WTC11 (cell line): ENCODE data around the gene DNASE2B. TPM values are rescaled to one million over a fixed set of nuclear protein-coding genes. Genes with fewer than 3 reads are reported as not detected.

Experiments
- ATAC-seq: fragments of 200-7000 bp; cut with Tn5 transposase; 2 replicates; pipeline ENCODE4 v1.10.0; 2021; ENCODE audit warnings: mild to moderate bottlenecking, moderate library complexity
- CTCF ChIA-PET: fragments of 300-600 bp; sonication (Branson Sonifier 250); formaldehyde crosslinking; loops from one replicate; lab custom pipeline; 2021; ENCODE audit warnings: antibody characterized with exemption; lab: Charles Lee
- POLR2A ChIA-PET: fragments of 350-600 bp; sonication (Branson Sonifier 250); formaldehyde crosslinking; loops from one replicate; lab custom pipeline; 2021; ENCODE audit warnings: antibody characterized with exemption; lab: Charles Lee
- DNase-seq: peaks from one replicate; pipeline ENCODE4 v3.0.0; 2021; ENCODE audit warnings: low spot score
- H3K27ac Mint-ChIP-seq: 2 replicates; pipeline ENCODE4 v1.8.0; 2021; ENCODE audit warnings: mixed read lengths
- H3K27me3 Mint-ChIP-seq: 2 replicates; pipeline ENCODE4 v1.8.0; 2021; ENCODE audit warnings: low read depth, mild to moderate bottlenecking, moderate library complexity, mixed read lengths
- H3K36me3 Mint-ChIP-seq: 2 replicates; pipeline ENCODE4 v1.8.0; 2021; ENCODE audit warnings: mixed read lengths
- H3K4me1 Mint-ChIP-seq: 2 replicates; pipeline ENCODE4 v1.8.0; 2022; ENCODE audit warnings: mixed read lengths
- H3K4me3 Mint-ChIP-seq: 2 replicates; pipeline ENCODE4 v1.8.0; 2021; ENCODE audit warnings: mild to moderate bottlenecking, moderate library complexity, mixed read lengths
- H3K9me3 Mint-ChIP-seq: 2 replicates; pipeline ENCODE4 v1.8.0; 2021; ENCODE audit warnings: mixed read lengths
- ARID4B ChIP-seq: sonication (generic); formaldehyde crosslinking; IDR thresholded peaks from 2 replicates; pipeline ENCODE4 v1.8.0; 2023; ENCODE audit warnings: missing genetic modification reagents, mild to moderate bottlenecking, borderline replicate concordance
- ATF3 ChIP-seq: sonication (generic); formaldehyde crosslinking; conservative IDR thresholded peaks from 2 replicates; pipeline ENCODE4 v1.8.1; 2022; ENCODE audit warnings: mild to moderate bottlenecking, missing genetic modification reagents
- EMX1 ChIP-seq: fragments of 250-450 bp; sonication (Bioruptor Pico); IDR thresholded peaks from 2 replicates; pipeline ENCODE4 v1.8.0; 2021; ENCODE audit warnings: mild to moderate bottlenecking
- FOXP1 ChIP-seq: sonication (generic); formaldehyde crosslinking; IDR thresholded peaks from 2 replicates; pipeline ENCODE4 v1.8.0; 2022; ENCODE audit warnings: missing genetic modification reagents, mild to moderate bottlenecking, moderate library complexity, borderline replicate concordance
- JAZF1 ChIP-seq: fragments of 250-450 bp; sonication (Bioruptor Pico); IDR thresholded peaks from 2 replicates; pipeline ENCODE4 v1.9.0; 2021; ENCODE audit warnings: moderate library complexity, mild to moderate bottlenecking, inconsistent platforms
- KAT7 ChIP-seq: sonication (generic); formaldehyde crosslinking; IDR thresholded peaks from 2 replicates; pipeline ENCODE4 v1.8.1; 2023; ENCODE audit warnings: missing genetic modification reagents, mild to moderate bottlenecking, borderline replicate concordance
- NR1H2 ChIP-seq: sonication (generic); formaldehyde crosslinking; IDR thresholded peaks from 2 replicates; pipeline ENCODE4 v1.9.0; 2021; ENCODE audit warnings: mild to moderate bottlenecking, moderate library complexity, missing genetic modification reagents
- RELA ChIP-seq: sonication (generic); formaldehyde crosslinking; IDR thresholded peaks from 2 replicates; pipeline ENCODE4 v1.8.1; 2022; ENCODE audit warnings: missing genetic modification reagents, mild to moderate bottlenecking, borderline replicate concordance
- RORB ChIP-seq: fragments of 250-450 bp; sonication (Bioruptor Pico); IDR thresholded peaks from 2 replicates; pipeline ENCODE4 v1.9.0; 2021; ENCODE audit warnings: mild to moderate bottlenecking
- SOX15 ChIP-seq: fragments of 250-450 bp; sonication (Bioruptor Pico); IDR thresholded peaks from 2 replicates; pipeline ENCODE4 v1.9.0; 2021; ENCODE audit warnings: mild to moderate bottlenecking
- SP1 ChIP-seq: sonication (generic); formaldehyde crosslinking; conservative IDR thresholded peaks from 2 replicates; pipeline ENCODE4 v1.8.1; 2022; ENCODE audit warnings: missing genetic modification reagents
- ZNF263 ChIP-seq: sonication (generic); formaldehyde crosslinking; IDR thresholded peaks from 2 replicates; pipeline ENCODE4 v1.8.1; 2022; ENCODE audit warnings: low read depth, mild to moderate bottlenecking, moderate library complexity, missing genetic modification reagents
- ZNF396 ChIP-seq: fragments of 250-450 bp; sonication (Bioruptor Pico); IDR thresholded peaks from 2 replicates; pipeline ENCODE4 v1.8.0; 2021; ENCODE audit warnings: mild to moderate bottlenecking, moderate library complexity, borderline replicate concordance
- total RNA-seq: library from RNA; stranded (reverse); gene quantifications from 3 replicates; pipeline ENCODE4 v1.2.3, GENCODE V29; 2021
- TF ChIP-seq, protein P1 (sequence below): fragments of 250-450 bp; sonication (Bioruptor Pico); IDR thresholded peaks from 2 replicates; pipeline ENCODE4 v1.8.0; 2021; ENCODE audit warnings: mild to moderate bottlenecking
- TF ChIP-seq, protein P2 (sequence below): sonication (generic); formaldehyde crosslinking; IDR thresholded peaks from 2 replicates; pipeline ENCODE4 v1.8.0; 2022; ENCODE audit warnings: mild to moderate bottlenecking, missing genetic modification reagents
- TF ChIP-seq, protein P3 (sequence below): sonication (generic); formaldehyde crosslinking; IDR thresholded peaks from 2 replicates; pipeline ENCODE4 v1.8.0; 2022; ENCODE audit warnings: mild to moderate bottlenecking, missing genetic modification reagents
- TF ChIP-seq, protein P4 (sequence below): sonication (generic); formaldehyde crosslinking; IDR thresholded peaks from 2 replicates; pipeline ENCODE4 v1.8.1; 2022; ENCODE audit warnings: mild to moderate bottlenecking, moderate library complexity, missing genetic modification reagents
- TF ChIP-seq, protein P5 (sequence below): sonication (generic); formaldehyde crosslinking; IDR thresholded peaks from 2 replicates; pipeline ENCODE4 v1.8.0; 2023; ENCODE audit warnings: missing genetic modification reagents
- TF ChIP-seq, protein P6 (sequence below): sonication (generic); formaldehyde crosslinking; IDR thresholded peaks from 2 replicates; pipeline ENCODE4 v1.8.0; 2023; ENCODE audit warnings: mild to moderate bottlenecking, missing genetic modification reagents

DNASE2B gene
- total RNA-seq, 1 experiment from 2014 or later: 0.15 TPM

GRCh38 chr1:84407524-84407923 lies 9.2 kb downstream of the DNASE2B start (continued):
- TF ChIP-seq ATF3 (CRISPR knock-in tag) (no peak), SP1 (CRISPR knock-in tag) (no peak), FOXP1 (no peak), ZNF263 (no peak), RORB (CRISPR knock-in tag) (no peak)
- TF ChIP-seq, protein P1, sequence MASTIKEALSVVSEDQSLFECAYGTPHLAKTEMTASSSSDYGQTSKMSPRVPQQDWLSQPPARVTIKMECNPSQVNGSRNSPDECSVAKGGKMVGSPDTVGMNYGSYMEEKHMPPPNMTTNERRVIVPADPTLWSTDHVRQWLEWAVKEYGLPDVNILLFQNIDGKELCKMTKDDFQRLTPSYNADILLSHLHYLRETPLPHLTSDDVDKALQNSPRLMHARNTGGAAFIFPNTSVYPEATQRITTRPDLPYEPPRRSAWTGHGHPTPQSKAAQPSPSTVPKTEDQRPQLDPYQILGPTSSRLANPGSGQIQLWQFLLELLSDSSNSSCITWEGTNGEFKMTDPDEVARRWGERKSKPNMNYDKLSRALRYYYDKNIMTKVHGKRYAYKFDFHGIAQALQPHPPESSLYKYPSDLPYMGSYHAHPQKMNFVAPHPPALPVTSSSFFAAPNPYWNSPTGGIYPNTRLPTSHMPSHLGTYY: no peak
- TF ChIP-seq, protein P2, sequence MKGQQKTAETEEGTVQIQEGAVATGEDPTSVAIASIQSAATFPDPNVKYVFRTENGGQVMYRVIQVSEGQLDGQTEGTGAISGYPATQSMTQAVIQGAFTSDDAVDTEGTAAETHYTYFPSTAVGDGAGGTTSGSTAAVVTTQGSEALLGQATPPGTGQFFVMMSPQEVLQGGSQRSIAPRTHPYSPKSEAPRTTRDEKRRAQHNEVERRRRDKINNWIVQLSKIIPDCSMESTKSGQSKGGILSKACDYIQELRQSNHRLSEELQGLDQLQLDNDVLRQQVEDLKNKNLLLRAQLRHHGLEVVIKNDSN (CRISPR knock-in tag): no peak

- no peaks in the 10 kb centered on the region for H3K9me3 Mint-ChIP-seq
- CTCF ChIA-PET: no interaction called here
- H3K27ac Mint-ChIP-seq: no peak overlapping the region
- no peaks in the 10 kb centered on the region for H3K4me1 Mint-ChIP-seq
- no peaks in the 10 kb centered on the region for H3K36me3 Mint-ChIP-seq
- POLR2A ChIA-PET: no interaction called here
- no peak overlapping the region for H3K4me3 Mint-ChIP-seq
- H3K27me3 Mint-ChIP-seq: no peaks in the 10 kb centered on the region
- DNase-seq: no peak
- no peak for ATAC-seq
- TF ChIP-seq, protein P1: no peak
- TF ChIP-seq EMX1 (CRISPR knock-in tag) (no peak), JAZF1 (CRISPR knock-in tag) (no peak), ATF3 (CRISPR knock-in tag) (no peak), KAT7 (CRISPR knock-in tag) (no peak), RELA (CRISPR knock-in tag) (no peak)
Measured at GRCh38 chr1:84407958-84408422, 9.7 kb downstream of the DNASE2B start.

GRCh38 chr1:84409888-84410287 lies 11.6 kb downstream of the DNASE2B start:
- no peak overlapping the region for H3K4me3 Mint-ChIP-seq
- no peaks in the 10 kb centered on the region for H3K9me3 Mint-ChIP-seq
- H3K27ac Mint-ChIP-seq: no peak overlapping the region
- ATAC-seq (no peak), DNase-seq (no peak)
- POLR2A ChIA-PET: no interaction called here
- no peaks in the 10 kb centered on the region for H3K4me1 Mint-ChIP-seq
- no peaks in the 10 kb centered on the region for H3K27me3 Mint-ChIP-seq
- CTCF ChIA-PET: no interaction called here
- H3K36me3 Mint-ChIP-seq: no peaks in the 10 kb centered on the region
- TF ChIP-seq, protein P3, sequence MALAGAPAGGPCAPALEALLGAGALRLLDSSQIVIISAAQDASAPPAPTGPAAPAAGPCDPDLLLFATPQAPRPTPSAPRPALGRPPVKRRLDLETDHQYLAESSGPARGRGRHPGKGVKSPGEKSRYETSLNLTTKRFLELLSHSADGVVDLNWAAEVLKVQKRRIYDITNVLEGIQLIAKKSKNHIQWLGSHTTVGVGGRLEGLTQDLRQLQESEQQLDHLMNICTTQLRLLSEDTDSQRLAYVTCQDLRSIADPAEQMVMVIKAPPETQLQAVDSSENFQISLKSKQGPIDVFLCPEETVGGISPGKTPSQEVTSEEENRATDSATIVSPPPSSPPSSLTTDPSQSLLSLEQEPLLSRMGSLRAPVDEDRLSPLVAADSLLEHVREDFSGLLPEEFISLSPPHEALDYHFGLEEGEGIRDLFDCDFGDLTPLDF: no peak
- TF ChIP-seq, protein P4, sequence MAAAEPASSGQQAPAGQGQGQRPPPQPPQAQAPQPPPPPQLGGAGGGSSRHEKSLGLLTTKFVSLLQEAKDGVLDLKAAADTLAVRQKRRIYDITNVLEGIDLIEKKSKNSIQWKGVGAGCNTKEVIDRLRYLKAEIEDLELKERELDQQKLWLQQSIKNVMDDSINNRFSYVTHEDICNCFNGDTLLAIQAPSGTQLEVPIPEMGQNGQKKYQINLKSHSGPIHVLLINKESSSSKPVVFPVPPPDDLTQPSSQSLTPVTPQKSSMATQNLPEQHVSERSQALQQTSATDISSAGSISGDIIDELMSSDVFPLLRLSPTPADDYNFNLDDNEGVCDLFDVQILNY (CRISPR knock-in tag): no peak
- TF ChIP-seq NR1H2 (CRISPR knock-in tag) (no peak), ARID4B (CRISPR knock-in tag) (no peak), SOX15 (CRISPR knock-in tag) (no peak), ZNF396 (CRISPR knock-in tag) (no peak)
- TF ChIP-seq, protein P5, sequence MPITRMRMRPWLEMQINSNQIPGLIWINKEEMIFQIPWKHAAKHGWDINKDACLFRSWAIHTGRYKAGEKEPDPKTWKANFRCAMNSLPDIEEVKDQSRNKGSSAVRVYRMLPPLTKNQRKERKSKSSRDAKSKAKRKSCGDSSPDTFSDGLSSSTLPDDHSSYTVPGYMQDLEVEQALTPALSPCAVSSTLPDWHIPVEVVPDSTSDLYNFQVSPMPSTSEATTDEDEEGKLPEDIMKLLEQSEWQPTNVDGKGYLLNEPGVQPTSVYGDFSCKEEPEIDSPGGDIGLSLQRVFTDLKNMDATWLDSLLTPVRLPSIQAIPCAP (CRISPR knock-in tag): no peak
- TF ChIP-seq, protein P6, sequence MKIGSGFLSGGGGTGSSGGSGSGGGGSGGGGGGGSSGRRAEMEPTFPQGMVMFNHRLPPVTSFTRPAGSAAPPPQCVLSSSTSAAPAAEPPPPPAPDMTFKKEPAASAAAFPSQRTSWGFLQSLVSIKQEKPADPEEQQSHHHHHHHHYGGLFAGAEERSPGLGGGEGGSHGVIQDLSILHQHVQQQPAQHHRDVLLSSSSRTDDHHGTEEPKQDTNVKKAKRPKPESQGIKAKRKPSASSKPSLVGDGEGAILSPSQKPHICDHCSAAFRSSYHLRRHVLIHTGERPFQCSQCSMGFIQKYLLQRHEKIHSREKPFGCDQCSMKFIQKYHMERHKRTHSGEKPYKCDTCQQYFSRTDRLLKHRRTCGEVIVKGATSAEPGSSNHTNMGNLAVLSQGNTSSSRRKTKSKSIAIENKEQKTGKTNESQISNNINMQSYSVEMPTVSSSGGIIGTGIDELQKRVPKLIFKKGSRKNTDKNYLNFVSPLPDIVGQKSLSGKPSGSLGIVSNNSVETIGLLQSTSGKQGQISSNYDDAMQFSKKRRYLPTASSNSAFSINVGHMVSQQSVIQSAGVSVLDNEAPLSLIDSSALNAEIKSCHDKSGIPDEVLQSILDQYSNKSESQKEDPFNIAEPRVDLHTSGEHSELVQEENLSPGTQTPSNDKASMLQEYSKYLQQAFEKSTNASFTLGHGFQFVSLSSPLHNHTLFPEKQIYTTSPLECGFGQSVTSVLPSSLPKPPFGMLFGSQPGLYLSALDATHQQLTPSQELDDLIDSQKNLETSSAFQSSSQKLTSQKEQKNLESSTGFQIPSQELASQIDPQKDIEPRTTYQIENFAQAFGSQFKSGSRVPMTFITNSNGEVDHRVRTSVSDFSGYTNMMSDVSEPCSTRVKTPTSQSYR (CRISPR knock-in tag): no peak
